GM12864 (cell line): Measurements from ENCODE around the gene STIM1.

Source experiments
- DNase-seq: peaks from one replicate; pipeline ENCODE4 v3.0.0-alpha.2; 2011; ENCODE audit warnings: low read depth
- H3K4me3 ChIP-seq: 2 replicates; pipeline ENCODE4 v1.5.1; 2011; ENCODE audit warnings: mild to moderate bottlenecking, low read depth, low read length, control low read depth
- CTCF ChIP-seq: IDR thresholded peaks from 2 replicates; pipeline ENCODE4 v1.5.1; 2011; ENCODE audit warnings: low read depth, mild to moderate bottlenecking, moderate library complexity, low read length, control low read depth, inconsistent platforms; ENCODE audit errors: missing control alignments

STIM1 gene

GRCh38 chr11:4054643-4055042 is 199.2 kb downstream of the STIM1 start:
- no peak for DNase-seq
- TF ChIP-seq CTCF: no peak
- no peak overlapping the region for H3K4me3 ChIP-seq

- no peak overlapping the region for H3K4me3 ChIP-seq
- no peak for TF ChIP-seq CTCF
- DNase-seq: no peak
Observed at GRCh38 chr11:4059424-4059823, 204.0 kb downstream of the STIM1 start.

DNA sequence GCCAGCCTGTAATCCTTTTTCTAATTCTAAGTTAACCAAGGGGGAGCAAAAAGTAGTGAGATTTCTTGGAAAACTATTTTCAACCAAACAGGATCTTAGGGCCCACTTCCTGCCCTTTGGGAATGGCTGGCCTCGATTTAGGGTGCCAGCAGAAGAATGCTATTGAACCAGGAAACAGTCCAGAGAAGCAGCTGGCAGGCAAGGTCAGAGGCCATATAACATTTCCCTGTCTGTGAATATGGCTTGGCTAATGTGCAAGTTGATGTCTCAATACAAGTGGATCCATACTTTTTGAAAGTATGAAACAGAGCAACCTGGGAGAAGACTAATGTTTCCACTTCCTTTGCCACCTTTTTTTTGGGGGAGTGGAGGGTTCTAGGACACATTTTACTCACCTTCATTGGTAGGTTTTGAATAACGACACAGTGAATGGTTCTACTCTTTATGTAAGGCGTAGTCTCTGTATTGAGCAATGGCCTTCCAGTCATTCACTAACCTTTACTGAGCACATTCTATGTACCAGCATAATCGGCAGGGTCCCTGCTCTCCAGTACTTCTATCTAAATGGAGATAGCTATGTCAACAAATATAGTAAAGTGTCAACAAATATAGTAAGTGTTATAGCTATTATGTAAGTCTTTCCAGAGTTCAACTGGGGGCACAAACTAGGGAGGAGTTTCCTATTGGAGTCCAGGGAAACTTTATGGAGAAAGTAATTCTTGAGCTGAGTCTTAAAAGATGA is 204.9 kb downstream of the STIM1 start:
- no peak for DNase-seq
- H3K4me3 ChIP-seq: no peak overlapping the region
- no peak for TF ChIP-seq CTCF

DNA sequence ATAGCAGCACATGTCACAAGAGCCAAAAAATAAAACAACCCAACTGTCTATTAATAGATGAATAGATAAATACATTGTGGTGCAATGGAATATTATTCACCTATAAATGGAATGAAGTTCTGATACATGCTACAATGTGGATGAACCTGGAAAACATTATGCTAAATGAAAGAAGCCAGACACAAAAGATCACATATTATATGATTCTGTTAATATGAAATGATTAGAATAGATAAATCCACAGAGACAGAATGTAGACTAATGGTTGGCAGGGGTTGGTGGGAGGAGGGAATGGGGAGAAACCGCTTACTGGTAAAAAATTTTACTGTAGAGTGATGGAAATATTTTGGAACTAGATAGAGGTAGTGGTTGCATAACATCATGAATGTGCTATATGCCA is 206.2 kb downstream of the STIM1 start:
- no peak for TF ChIP-seq CTCF
- no peak for DNase-seq
- no peak overlapping the region for H3K4me3 ChIP-seq

DNA sequence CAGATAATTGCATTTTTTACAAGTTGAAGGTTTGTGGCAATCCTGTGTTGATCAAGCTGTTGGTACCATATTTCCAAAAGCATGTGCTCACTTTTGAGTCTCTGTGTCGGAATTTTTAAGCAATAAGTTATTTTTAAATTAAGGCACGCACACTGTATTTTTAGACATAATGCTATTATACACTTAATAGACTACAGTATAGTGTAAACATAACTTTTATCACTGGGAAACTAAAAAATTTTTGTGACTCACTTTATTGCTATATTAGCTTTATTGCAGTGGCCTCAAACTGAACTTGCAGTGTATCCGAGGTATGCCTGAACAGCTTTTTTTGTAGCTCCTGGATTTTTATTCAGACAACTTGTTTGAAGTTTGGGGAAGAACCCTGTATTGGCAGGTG is 207.9 kb downstream of the STIM1 start:
- DNase-seq: no peak
- no peak overlapping the region for H3K4me3 ChIP-seq
- no peak for TF ChIP-seq CTCF

DNA sequence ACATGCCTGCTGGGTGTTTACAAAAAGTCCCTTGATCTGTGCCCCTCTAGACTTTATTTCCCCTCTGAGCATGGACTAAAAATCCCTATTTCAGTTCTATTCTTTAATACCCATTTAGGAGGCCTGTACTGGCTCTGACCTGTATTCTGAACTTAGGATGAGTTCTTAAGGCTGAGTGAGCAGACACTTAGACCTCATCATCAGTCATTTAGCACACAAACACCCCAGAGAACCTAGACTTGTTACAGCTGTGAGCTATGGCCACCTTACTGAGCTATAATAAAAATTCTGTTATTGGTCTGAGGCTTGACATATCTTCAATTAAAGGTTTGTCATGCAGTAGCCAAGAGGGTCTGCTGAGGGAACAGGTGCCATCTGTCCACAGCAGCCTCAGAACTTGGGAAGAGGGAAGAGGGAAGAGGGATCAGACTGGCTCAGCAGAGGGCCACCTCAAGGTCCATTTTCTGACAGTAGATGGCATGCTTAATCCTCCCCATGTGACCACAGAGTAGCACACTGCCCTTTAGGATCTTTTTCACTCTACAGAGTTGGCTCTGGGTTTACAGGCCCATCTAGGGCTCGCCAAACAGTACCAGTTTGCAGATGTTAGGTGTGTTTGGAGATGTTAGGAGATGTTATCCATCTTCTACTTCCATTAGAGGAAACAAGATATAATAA is 209.0 kb downstream of the STIM1 start:
- no peak for DNase-seq
- TF ChIP-seq CTCF: no peak
- no peak overlapping the region for H3K4me3 ChIP-seq

DNA sequence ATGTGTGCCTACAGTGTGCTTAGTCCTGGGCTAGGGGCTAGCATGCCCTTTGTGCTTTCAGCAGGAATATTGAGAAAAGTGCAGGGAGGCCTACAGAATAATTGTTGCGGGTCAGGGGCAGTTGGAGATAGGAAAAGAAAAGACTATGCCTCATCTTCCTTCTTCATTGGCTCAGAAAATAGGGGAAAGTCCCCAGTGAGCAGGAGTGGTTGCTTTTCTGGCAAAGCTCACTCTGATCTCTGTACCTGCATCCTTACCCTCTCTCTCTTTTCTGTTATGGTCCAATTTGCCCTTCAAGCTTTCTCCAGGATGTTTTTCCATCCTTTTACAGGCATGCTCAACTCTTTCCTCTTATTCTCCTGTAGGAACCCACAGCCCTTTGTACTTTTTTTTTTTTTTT is 209.6 kb downstream of the STIM1 start:
- H3K4me3 ChIP-seq: no peak overlapping the region
- DNase-seq: no peak

More for the DNA sequence above, 209.6 kb downstream of the STIM1 start:
- TF ChIP-seq CTCF: no peak
